Measurements from ENCODE around the gene PDE7B.

GRCh38 chr6:136173519-136174507 is 322.3 kb downstream of the PDE7B start:
- no peak for TF ChIP-seq CTCF (IDR thresholded peaks at IDR 0.05; ENCODE audit: low read length)
- no peak for TF ChIP-seq EZH2 (IDR thresholded peaks at IDR 0.05; ENCODE audit: borderline replicate concordance, low read length)

All from OCI-LY1 (cell line).